Activated naive CD8-positive, alpha-beta T cell treated with anti-CD3 and anti-CD28 coated beads for 36 hours (primary cell): ENCODE data around the gene EDNRA. TPM values are rescaled to one million over a fixed set of nuclear protein-coding genes. Genes with fewer than 3 reads are reported as not detected.

Experiments
- DNase-seq: peaks from one replicate; pipeline ENCODE4 v3.0.0; 2021
- H3K27ac Mint-ChIP-seq: one replicate; pipeline ENCODE4 v1.8.0; 2022; ENCODE audit warnings: mild to moderate bottlenecking, moderate library complexity, mixed read lengths
- H3K27me3 Mint-ChIP-seq: one replicate; pipeline ENCODE4 v1.8.0; 2022; ENCODE audit warnings: mild to moderate bottlenecking, mixed read lengths
- H3K36me3 Mint-ChIP-seq: one replicate; pipeline ENCODE4 v1.8.0; 2021; ENCODE audit warnings: mild to moderate bottlenecking, mixed read lengths
- H3K4me1 Mint-ChIP-seq: one replicate; pipeline ENCODE4 v1.8.0; 2021; ENCODE audit warnings: mixed read lengths
- H3K4me3 Mint-ChIP-seq: one replicate; pipeline ENCODE4 v1.8.0; 2022; ENCODE audit warnings: mild to moderate bottlenecking, moderate library complexity, mixed read lengths
- H3K9me3 Mint-ChIP-seq: one replicate; pipeline ENCODE4 v1.8.0; 2022; ENCODE audit warnings: mixed read lengths
- total RNA-seq, 2 experiments: library from RNA; stranded (reverse); gene quantifications; one replicate each; pipeline ENCODE4 v1.2.3, GENCODE V29; 2021

Gene EDNRA
- total RNA-seq, 2 experiments from 2014 or later = not detected

DNA sequence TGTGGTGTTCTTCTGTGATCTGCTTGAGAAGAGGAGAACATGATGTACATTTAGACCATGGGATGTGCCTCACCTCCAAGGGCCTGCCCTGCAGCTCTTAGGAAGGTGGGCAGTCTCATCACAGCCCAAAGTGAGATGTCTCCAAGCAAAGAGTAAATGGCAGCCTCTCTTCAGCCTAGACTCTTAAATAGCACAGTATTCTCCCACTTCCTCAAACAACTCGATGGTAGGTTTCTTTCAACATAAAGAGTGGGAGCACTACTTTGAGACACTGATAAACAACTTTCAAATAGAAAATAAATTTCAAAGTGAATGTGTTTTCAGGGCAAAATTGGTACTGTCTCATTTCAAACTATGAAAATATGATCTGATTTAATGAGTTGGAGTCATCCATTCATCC, 35.2 kb downstream of the EDNRA start:
- no peak overlapping the region for H3K27ac Mint-ChIP-seq
- H3K4me1 Mint-ChIP-seq = peaks cover 2% of the 10 kb centered on the region
- H3K9me3 Mint-ChIP-seq = no peaks in the 10 kb centered on the region
- DNase-seq = no peak
- H3K4me3 Mint-ChIP-seq = no peak overlapping the region
- H3K36me3 Mint-ChIP-seq = no peaks in the 10 kb centered on the region
- H3K27me3 Mint-ChIP-seq = peaks cover 4% of the 10 kb centered on the region

- H3K4me1 Mint-ChIP-seq = peaks cover 2% of the 10 kb centered on the region
- H3K27ac Mint-ChIP-seq = no peak overlapping the region
- H3K4me3 Mint-ChIP-seq = no peak overlapping the region
- DNase-seq = no peak
- H3K9me3 Mint-ChIP-seq = no peaks in the 10 kb centered on the region
- H3K36me3 Mint-ChIP-seq = no peaks in the 10 kb centered on the region
- peaks cover 4% of the 10 kb centered on the region for H3K27me3 Mint-ChIP-seq
Observed at GRCh38 chr4:147518086-147518485, 37.2 kb downstream of the EDNRA start.

GRCh38 chr4:147518846-147519767, 38.2 kb downstream of the EDNRA start:
- no peak overlapping the region for H3K27ac Mint-ChIP-seq
- no peaks in the 10 kb centered on the region for H3K9me3 Mint-ChIP-seq
- H3K4me1 Mint-ChIP-seq = peaks cover 2% of the 10 kb centered on the region
- no peak overlapping the region for H3K4me3 Mint-ChIP-seq
- H3K36me3 Mint-ChIP-seq = no peaks in the 10 kb centered on the region
- peaks cover 7% of the 10 kb centered on the region for H3K27me3 Mint-ChIP-seq
- DNase-seq = peak; percentile 36

GRCh38 chr4:147524601-147525000, 43.7 kb downstream of the EDNRA start:
- Mint-ChIP-seq H3K27me3 (peaks cover 4% of the 10 kb centered on the region), H3K27ac (no peak overlapping the region), H3K4me3 (no peak overlapping the region), H3K36me3 (no peaks in the 10 kb centered on the region), H3K9me3 (no peaks in the 10 kb centered on the region), H3K4me1 (no peaks in the 10 kb centered on the region)
- no peak for DNase-seq

DNA sequence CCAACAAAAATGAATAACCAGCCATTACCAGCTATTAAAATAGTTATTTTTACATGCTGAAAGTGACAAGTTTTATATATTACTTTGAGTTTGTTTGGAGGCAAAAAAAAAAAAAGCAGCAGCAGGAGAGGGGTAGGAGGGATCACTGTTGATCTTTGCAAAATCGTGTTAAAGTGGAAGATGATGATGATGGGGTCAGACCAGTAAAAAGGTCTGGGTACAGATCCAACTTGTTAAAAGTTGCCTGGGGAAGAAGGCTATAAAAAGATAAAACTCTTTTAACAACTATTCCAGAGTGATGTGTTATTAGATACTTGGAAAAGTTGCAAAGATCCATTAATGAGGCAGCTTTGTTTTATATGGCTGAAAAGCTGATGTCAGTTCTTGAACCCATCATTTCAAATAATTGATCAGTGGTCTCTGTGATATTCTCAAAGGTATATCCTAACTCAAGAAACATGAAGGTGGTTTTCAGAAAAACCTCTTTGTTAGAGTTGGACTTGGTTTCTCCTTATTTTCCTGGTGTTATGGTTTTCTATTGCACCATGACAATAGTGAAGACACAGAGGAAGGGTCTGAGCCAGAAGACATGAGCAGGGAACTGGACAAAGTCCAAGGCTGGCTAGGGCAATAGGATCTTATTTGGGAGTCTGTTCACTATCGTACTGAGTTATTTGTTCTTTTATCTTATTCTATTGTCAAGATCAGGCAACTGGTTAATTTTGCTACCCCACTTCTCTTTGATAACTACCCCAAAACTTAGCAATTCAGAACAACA, 44.8 kb downstream of the EDNRA start:
- Mint-ChIP-seq H3K27ac (no peak overlapping the region), H3K9me3 (no peaks in the 10 kb centered on the region), H3K4me3 (no peak overlapping the region), H3K4me1 (no peaks in the 10 kb centered on the region), H3K36me3 (no peaks in the 10 kb centered on the region), H3K27me3 (peaks cover 6% of the 10 kb centered on the region)
- DNase-seq = no peak

DNA sequence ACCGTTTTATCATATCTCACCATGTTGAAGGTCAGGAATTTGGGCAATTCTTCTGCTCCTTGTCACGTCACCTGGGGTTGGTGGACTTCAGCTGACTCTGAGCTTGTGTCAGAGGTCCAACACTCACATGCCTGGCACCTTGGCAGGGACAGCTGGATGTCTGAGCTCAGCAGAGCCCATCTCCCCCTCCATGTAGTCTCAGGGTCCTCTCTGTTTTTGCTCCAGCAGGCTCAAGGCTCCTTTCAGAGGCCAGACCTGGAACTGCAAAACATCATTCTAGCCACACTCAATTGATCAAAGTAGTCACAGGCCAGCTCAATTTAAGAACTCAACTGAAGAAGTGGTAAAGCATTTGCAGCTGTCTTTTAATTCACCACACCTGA, 45.4 kb downstream of the EDNRA start:
- Mint-ChIP-seq H3K4me1 (no peaks in the 10 kb centered on the region), H3K36me3 (no peaks in the 10 kb centered on the region), H3K27ac (no peak overlapping the region)

GRCh38 chr4:147528054-147528453, 47.2 kb downstream of the EDNRA start:
- Mint-ChIP-seq H3K9me3 (no peaks in the 10 kb centered on the region), H3K27ac (no peak overlapping the region), H3K27me3 (peaks cover 7% of the 10 kb centered on the region), H3K36me3 (no peaks in the 10 kb centered on the region), H3K4me3 (no peak overlapping the region), H3K4me1 (no peaks in the 10 kb centered on the region)
- no peak for DNase-seq

More for the DNA sequence above, 45.4 kb downstream of the EDNRA start:
- H3K4me3 Mint-ChIP-seq = no peak overlapping the region
- no peaks in the 10 kb centered on the region for H3K9me3 Mint-ChIP-seq
- H3K27me3 Mint-ChIP-seq = peaks cover 7% of the 10 kb centered on the region
- no peak for DNase-seq

- H3K36me3 Mint-ChIP-seq = no peaks in the 10 kb centered on the region
Observed at GRCh38 chr4:147530134-147530533, 49.2 kb downstream of the EDNRA start.

GRCh38 chr4:147530723-147531122, 49.8 kb downstream of the EDNRA start:
- DNase-seq = no peak
- Mint-ChIP-seq H3K27ac (no peak overlapping the region), H3K4me1 (no peaks in the 10 kb centered on the region), H3K9me3 (no peaks in the 10 kb centered on the region), H3K4me3 (no peak overlapping the region), H3K36me3 (no peaks in the 10 kb centered on the region), H3K27me3 (peaks cover 3% of the 10 kb centered on the region)

More at GRCh38 chr4:147530134-147530533, 49.2 kb downstream of the EDNRA start:
- Mint-ChIP-seq H3K27ac (no peak overlapping the region), H3K27me3 (peaks cover 3% of the 10 kb centered on the region), H3K4me3 (no peak overlapping the region), H3K4me1 (no peaks in the 10 kb centered on the region), H3K9me3 (no peaks in the 10 kb centered on the region)
- DNase-seq = no peak

GRCh38 chr4:147532896-147533295, 52.0 kb downstream of the EDNRA start:
- H3K4me1 Mint-ChIP-seq = no peaks in the 10 kb centered on the region
- H3K27me3 Mint-ChIP-seq = peaks cover 3% of the 10 kb centered on the region
- no peak overlapping the region for H3K4me3 Mint-ChIP-seq
- H3K9me3 Mint-ChIP-seq = no peaks in the 10 kb centered on the region
- no peak overlapping the region for H3K27ac Mint-ChIP-seq
- no peaks in the 10 kb centered on the region for H3K36me3 Mint-ChIP-seq
- no peak for DNase-seq

- Mint-ChIP-seq H3K4me3 (no peak overlapping the region), H3K27ac (no peak overlapping the region), H3K36me3 (no peaks in the 10 kb centered on the region), H3K27me3 (peaks cover 3% of the 10 kb centered on the region), H3K4me1 (no peaks in the 10 kb centered on the region), H3K9me3 (no peaks in the 10 kb centered on the region)
- DNase-seq = no peak
Observed at GRCh38 chr4:147533331-147533730, 52.4 kb downstream of the EDNRA start.

DNA sequence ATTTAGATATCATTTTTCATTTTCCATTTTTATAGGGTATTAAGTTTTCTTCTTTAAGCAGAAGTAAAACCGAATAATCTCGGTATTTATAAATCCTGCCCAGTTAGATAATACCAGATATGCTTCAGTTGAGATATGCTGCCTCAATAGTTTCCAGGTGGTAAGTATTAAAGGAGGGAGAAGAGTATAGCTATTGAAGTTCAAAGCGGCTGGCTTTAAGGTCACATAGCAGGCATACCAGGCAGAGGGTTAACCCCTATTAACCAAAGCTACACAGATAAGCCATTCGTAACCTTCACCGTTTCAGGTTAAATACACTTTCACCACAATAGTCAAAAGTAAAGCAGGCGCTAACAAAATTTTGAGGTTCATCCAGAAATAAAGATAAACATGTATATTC, 54.2 kb downstream of the EDNRA start:
- H3K36me3 Mint-ChIP-seq = no peaks in the 10 kb centered on the region
- H3K27me3 Mint-ChIP-seq = peaks cover 8% of the 10 kb centered on the region
- no peaks in the 10 kb centered on the region for H3K4me1 Mint-ChIP-seq
- H3K27ac Mint-ChIP-seq = no peak overlapping the region
- H3K4me3 Mint-ChIP-seq = no peak overlapping the region
- no peaks in the 10 kb centered on the region for H3K9me3 Mint-ChIP-seq
- no peak for DNase-seq

- no peak overlapping the region for H3K4me3 Mint-ChIP-seq
- DNase-seq = no peak
- H3K36me3 Mint-ChIP-seq = no peaks in the 10 kb centered on the region
- H3K4me1 Mint-ChIP-seq = no peaks in the 10 kb centered on the region
- H3K27ac Mint-ChIP-seq = no peak overlapping the region
- peaks cover 9% of the 10 kb centered on the region for H3K27me3 Mint-ChIP-seq
- no peaks in the 10 kb centered on the region for H3K9me3 Mint-ChIP-seq
Observed at GRCh38 chr4:147538711-147539110, 57.8 kb downstream of the EDNRA start.

DNA sequence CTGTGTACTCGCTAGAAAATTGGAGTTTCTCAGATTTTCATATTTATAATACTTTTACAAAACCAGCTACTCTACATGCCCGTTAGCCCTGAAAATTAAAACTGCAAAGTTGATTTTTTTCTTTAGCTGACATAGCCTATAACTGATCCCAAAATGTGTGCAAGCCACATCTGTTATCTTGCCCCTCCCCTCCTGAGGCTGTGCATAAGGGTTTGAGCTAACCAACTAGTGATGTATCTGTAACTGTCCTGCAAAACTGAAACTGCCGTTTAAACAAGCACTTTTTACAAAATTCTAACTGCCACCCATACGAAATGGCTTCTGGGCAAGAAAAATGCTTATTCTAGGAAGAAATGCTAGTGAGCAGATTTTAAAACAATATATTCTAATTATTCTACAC, 59.1 kb downstream of the EDNRA start:
- peaks cover 9% of the 10 kb centered on the region for H3K27me3 Mint-ChIP-seq
- H3K4me1 Mint-ChIP-seq = no peaks in the 10 kb centered on the region
- H3K27ac Mint-ChIP-seq = no peak overlapping the region
- no peaks in the 10 kb centered on the region for H3K36me3 Mint-ChIP-seq
- DNase-seq = no peak
- no peaks in the 10 kb centered on the region for H3K9me3 Mint-ChIP-seq
- H3K4me3 Mint-ChIP-seq = no peak overlapping the region

GRCh38 chr4:147542229-147542990, 61.5 kb downstream of the EDNRA start:
- no peaks in the 10 kb centered on the region for H3K4me1 Mint-ChIP-seq
- no peaks in the 10 kb centered on the region for H3K9me3 Mint-ChIP-seq
- peaks cover 9% of the 10 kb centered on the region for H3K27me3 Mint-ChIP-seq
- no peak overlapping the region for H3K27ac Mint-ChIP-seq
- no peaks in the 10 kb centered on the region for H3K36me3 Mint-ChIP-seq
- no peak for DNase-seq
- no peak overlapping the region for H3K4me3 Mint-ChIP-seq
